Colonic mucosa (tissue), 4 donors: ENCODE data around the gene SLC24A3. TPM values are rescaled to one million over a fixed set of nuclear protein-coding genes. Genes with fewer than 3 reads are reported as not detected.
"Not testable (repeated sequence)": the region's sequence is repeated elsewhere in the genome, so short reads cannot be mapped to it uniquely, and the experiment has no call there.

Experiments
- DNase-seq: peaks from one replicate; pipeline ENCODE4 v3.0.0-alpha.2; 2020
- H3K27ac ChIP-seq: fragments of 200-600 bp; one replicate; pipeline ENCODE4 v1.8.0; 2021
- H3K27me3 ChIP-seq: fragments of 200-600 bp; one replicate; pipeline ENCODE4 v1.8.0; 2021
- H3K36me3 ChIP-seq: fragments of 200-600 bp; one replicate; pipeline ENCODE4 v1.8.0; 2021
- H3K4me1 ChIP-seq: fragments of 200-600 bp; one replicate; pipeline ENCODE4 v1.8.0; 2021; ENCODE audit warnings: mild to moderate bottlenecking
- H3K4me3 ChIP-seq: fragments of 200-600 bp; one replicate; pipeline ENCODE4 v1.8.0; 2021
- H3K9ac ChIP-seq, 2 donors: one replicate each; pipeline ENCODE4 v1.7.0; 2013; ENCODE audit warnings: control low read depth in 2 of 2, low read depth in 2 of 2, low read length in 2 of 2
- H3K9me3 ChIP-seq: fragments of 200-600 bp; one replicate; pipeline ENCODE4 v1.8.0; 2021
- CTCF ChIP-seq: fragments of 200-600 bp; IDR thresholded peaks from one replicate; pipeline ENCODE4 v1.8.0; 2022; ENCODE audit warnings: antibody characterized with exemption, mild to moderate bottlenecking
- intact Hi-C: fragments of 100-400 bp; cut with DNase I; formaldehyde crosslinking; loops from one replicate; pipeline ENCODE4 v1.14.1; 2022
- total RNA-seq, 2 donors: library from RNA; stranded (reverse); fragmentation: NEBNext Ultra II Directional in 1 of 2; extraction: Animal tissue kit (Norgen Biotek cat#: 25700) in 1 of 2; gene quantifications; one replicate each; pipeline ENCODE4 v1.2.1, GENCODE V29; 2021
- donor health status: healthy.
- donor health status: DM: no; HTN: no; CAD: no.
- donor health status: DM: no; HTN: no; CAD: no.

Gene SLC24A3
- total RNA-seq, 2 donors from 2014 or later = 3.6 to 6.6 TPM

GRCh38 chr20:19670829-19671228 lies 458.4 kb downstream of the SLC24A3 start:
- no peaks in the 10 kb centered on the region for H3K4me1 ChIP-seq
- intact Hi-C loops = no loop called here
- no peaks in the 10 kb centered on the region for H3K36me3 ChIP-seq
- TF ChIP-seq CTCF = no peak
- no peak for DNase-seq
- no peak overlapping the region for H3K9ac ChIP-seq
- no peaks in the 10 kb centered on the region for H3K9me3 ChIP-seq
- no peak overlapping the region for H3K4me3 ChIP-seq
- H3K27me3 ChIP-seq = no peaks in the 10 kb centered on the region
- H3K27ac ChIP-seq = no peak overlapping the region

GRCh38 chr20:19671374-19671773 lies 458.9 kb downstream of the SLC24A3 start:
- no peaks in the 10 kb centered on the region for H3K4me1 ChIP-seq
- intact Hi-C loops = no loop called here
- H3K36me3 ChIP-seq = no peaks in the 10 kb centered on the region
- no peak overlapping the region for H3K9ac ChIP-seq
- H3K4me3 ChIP-seq = no peak overlapping the region
- no peak for DNase-seq
- H3K27me3 ChIP-seq = no peaks in the 10 kb centered on the region
- no peak for TF ChIP-seq CTCF
- no peak overlapping the region for H3K27ac ChIP-seq
- H3K9me3 ChIP-seq = no peaks in the 10 kb centered on the region

GRCh38 chr20:19672498-19672897 lies 460.1 kb downstream of the SLC24A3 start:
- H3K4me1 ChIP-seq = no peaks in the 10 kb centered on the region
- H3K27me3 ChIP-seq = no peaks in the 10 kb centered on the region
- H3K4me3 ChIP-seq = no peak overlapping the region
- DNase-seq = no peak
- no peak overlapping the region for H3K27ac ChIP-seq
- H3K9me3 ChIP-seq = no peaks in the 10 kb centered on the region
- no peak overlapping the region for H3K9ac ChIP-seq
- no peak for TF ChIP-seq CTCF
- intact Hi-C loops = no loop called here
- H3K36me3 ChIP-seq = no peaks in the 10 kb centered on the region

- no peak overlapping the region for H3K4me3 ChIP-seq
- no peaks in the 10 kb centered on the region for H3K9me3 ChIP-seq
- no peaks in the 10 kb centered on the region for H3K36me3 ChIP-seq
- no peak for TF ChIP-seq CTCF
- no peak overlapping the region for H3K27ac ChIP-seq
- intact Hi-C loops = no loop called here
- no peaks in the 10 kb centered on the region for H3K4me1 ChIP-seq
- H3K27me3 ChIP-seq = no peaks in the 10 kb centered on the region
- no peak overlapping the region for H3K9ac ChIP-seq
- no peak for DNase-seq
Measured at GRCh38 chr20:19673575-19673974, 461.1 kb downstream of the SLC24A3 start.

- Histone ChIP-seq H3K27me3 (no peaks in the 10 kb centered on the region), H3K9ac (no peak overlapping the region), H3K27ac (no peak overlapping the region), H3K9me3 (no peaks in the 10 kb centered on the region), H3K4me3 (no peak overlapping the region), H3K36me3 (no peaks in the 10 kb centered on the region), H3K4me1 (no peaks in the 10 kb centered on the region)
- no peak for DNase-seq
- intact Hi-C loops = no loop called here
- no peak for TF ChIP-seq CTCF
Measured at GRCh38 chr20:19676202-19676601, 463.8 kb downstream of the SLC24A3 start.

GRCh38 chr20:19677336-19677735 lies 464.9 kb downstream of the SLC24A3 start:
- Histone ChIP-seq H3K4me3 (no peak overlapping the region), H3K36me3 (no peaks in the 10 kb centered on the region), H3K9ac (no peak overlapping the region), H3K27me3 (no peaks in the 10 kb centered on the region), H3K27ac (no peak overlapping the region), H3K9me3 (no peaks in the 10 kb centered on the region), H3K4me1 (no peaks in the 10 kb centered on the region)
- no peak for DNase-seq
- no peak for TF ChIP-seq CTCF
- intact Hi-C loops = no loop called here

- intact Hi-C loops, DNase-seq, H3K36me3 ChIP-seq, H3K4me1 ChIP-seq, H3K9me3 ChIP-seq, H3K27me3 ChIP-seq, H3K4me3 ChIP-seq, H3K27ac ChIP-seq, H3K9ac ChIP-seq: not testable (repeated sequence)
Measured at GRCh38 chr20:19678591-19678990, 466.1 kb downstream of the SLC24A3 start.
